Neural cell (in vitro differentiated cells): ENCODE data around the gene FRMD4B.

Experiments
- EZH2 ChIP-seq: fragments of 200-600, 300-800 bp; shearing (Covaris generic), sonication (generic); IDR thresholded peaks from 2 replicates; pipeline ENCODE4 v1.6.1; 2014; ENCODE audit warnings: antibody characterized with exemption, low read length, borderline replicate concordance, mild to moderate bottlenecking; ENCODE audit not compliant: insufficient read depth, poor library complexity, severe bottlenecking
- TF ChIP-seq, protein P1 (sequence below): fragments of 450-650 bp; IDR thresholded peaks from 2 replicates; pipeline ENCODE4 v1.5.1; 2014; ENCODE audit warnings: antibody characterized with exemption, mild to moderate bottlenecking, moderate library complexity; ENCODE audit not compliant: poor library complexity, severe bottlenecking

DNA sequence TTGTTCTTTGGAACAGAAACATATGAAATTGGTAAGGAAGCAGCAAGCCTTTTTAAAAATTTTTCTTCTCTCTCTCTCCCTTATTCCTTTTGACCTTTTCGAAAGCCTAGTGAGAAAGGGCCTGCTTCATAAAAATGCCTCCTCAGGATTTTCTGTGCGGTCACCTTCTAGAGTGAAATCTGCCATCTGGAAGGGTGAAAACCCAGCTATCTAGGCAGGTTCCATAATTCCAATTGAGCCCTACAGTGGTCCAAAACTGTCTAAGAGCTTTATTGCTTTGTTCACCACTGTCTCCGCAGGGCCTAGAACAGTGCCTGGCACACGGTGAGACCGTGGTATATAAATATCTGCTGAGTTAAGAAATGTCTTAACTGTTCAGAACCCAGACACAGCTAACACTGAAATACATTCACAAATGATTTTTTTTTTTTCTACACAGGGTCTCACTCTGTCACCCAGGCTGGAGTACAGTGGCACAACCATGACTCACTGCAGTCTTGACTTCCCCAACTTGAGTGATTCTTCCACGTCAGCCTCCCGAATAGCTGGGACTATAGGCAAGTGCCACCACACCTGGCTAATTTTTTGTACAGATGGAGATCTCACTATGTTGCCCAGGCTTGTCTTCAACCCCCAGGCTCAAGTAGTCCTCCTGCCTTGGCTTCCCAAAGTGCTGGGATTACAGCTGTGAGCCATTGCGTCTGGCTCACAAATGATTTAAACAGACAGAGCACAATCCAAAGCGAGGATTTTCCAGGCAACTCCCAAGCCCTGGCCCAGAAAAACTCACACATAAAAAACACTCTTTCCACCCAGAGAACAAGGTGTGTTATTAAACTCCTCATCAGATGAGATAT lies 64.4 kb downstream of the FRMD4B start:
- TF ChIP-seq, protein P1, sequence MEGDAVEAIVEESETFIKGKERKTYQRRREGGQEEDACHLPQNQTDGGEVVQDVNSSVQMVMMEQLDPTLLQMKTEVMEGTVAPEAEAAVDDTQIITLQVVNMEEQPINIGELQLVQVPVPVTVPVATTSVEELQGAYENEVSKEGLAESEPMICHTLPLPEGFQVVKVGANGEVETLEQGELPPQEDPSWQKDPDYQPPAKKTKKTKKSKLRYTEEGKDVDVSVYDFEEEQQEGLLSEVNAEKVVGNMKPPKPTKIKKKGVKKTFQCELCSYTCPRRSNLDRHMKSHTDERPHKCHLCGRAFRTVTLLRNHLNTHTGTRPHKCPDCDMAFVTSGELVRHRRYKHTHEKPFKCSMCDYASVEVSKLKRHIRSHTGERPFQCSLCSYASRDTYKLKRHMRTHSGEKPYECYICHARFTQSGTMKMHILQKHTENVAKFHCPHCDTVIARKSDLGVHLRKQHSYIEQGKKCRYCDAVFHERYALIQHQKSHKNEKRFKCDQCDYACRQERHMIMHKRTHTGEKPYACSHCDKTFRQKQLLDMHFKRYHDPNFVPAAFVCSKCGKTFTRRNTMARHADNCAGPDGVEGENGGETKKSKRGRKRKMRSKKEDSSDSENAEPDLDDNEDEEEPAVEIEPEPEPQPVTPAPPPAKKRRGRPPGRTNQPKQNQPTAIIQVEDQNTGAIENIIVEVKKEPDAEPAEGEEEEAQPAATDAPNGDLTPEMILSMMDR: no peak
- no peak for TF ChIP-seq EZH2
